Measurements from ENCODE around the gene TLR6.

- no peak for TF ChIP-seq POLR2A (IDR thresholded peaks at IDR 0.05; ENCODE audit: extremely low read depth, insufficient read length)
- TF ChIP-seq, protein P1, sequence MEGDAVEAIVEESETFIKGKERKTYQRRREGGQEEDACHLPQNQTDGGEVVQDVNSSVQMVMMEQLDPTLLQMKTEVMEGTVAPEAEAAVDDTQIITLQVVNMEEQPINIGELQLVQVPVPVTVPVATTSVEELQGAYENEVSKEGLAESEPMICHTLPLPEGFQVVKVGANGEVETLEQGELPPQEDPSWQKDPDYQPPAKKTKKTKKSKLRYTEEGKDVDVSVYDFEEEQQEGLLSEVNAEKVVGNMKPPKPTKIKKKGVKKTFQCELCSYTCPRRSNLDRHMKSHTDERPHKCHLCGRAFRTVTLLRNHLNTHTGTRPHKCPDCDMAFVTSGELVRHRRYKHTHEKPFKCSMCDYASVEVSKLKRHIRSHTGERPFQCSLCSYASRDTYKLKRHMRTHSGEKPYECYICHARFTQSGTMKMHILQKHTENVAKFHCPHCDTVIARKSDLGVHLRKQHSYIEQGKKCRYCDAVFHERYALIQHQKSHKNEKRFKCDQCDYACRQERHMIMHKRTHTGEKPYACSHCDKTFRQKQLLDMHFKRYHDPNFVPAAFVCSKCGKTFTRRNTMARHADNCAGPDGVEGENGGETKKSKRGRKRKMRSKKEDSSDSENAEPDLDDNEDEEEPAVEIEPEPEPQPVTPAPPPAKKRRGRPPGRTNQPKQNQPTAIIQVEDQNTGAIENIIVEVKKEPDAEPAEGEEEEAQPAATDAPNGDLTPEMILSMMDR (IDR thresholded peaks at IDR 0.05; ENCODE audit: low read depth, low read length), result no peak
- TF ChIP-seq, protein P2, sequence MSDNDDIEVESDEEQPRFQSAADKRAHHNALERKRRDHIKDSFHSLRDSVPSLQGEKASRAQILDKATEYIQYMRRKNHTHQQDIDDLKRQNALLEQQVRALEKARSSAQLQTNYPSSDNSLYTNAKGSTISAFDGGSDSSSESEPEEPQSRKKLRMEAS (IDR thresholded peaks at IDR 0.05; ENCODE audit: low read depth, low read length), result no peak
- TF ChIP-seq MYC (IDR thresholded peaks at IDR 0.05; ENCODE audit: low read depth, low read length), result no peak
Observed at GRCh38 chr4:38865445-38865844, 8.8 kb upstream of the TLR6 start.
